Esophagus (tissue), 2 donors: ENCODE data around the gene ARHGAP22. TPM values are rescaled to one million over a fixed set of nuclear protein-coding genes. Genes with fewer than 3 reads are reported as not detected.

ENCODE experiments used
- H3K27ac ChIP-seq, 2 donors: one replicate each; pipeline ENCODE4 v1.5.1; 2013; ENCODE audit warnings: low read depth in 2 of 2, mild to moderate bottlenecking in 2 of 2, inconsistent platforms in 1 of 2, low read length in 1 of 2, moderate library complexity in 1 of 2
- H3K27me3 ChIP-seq, 2 donors: one replicate each; pipeline ENCODE4 v1.6.1; 2013; ENCODE audit warnings: low read length in 2 of 2, control low read depth in 1 of 2, mild to moderate bottlenecking in 1 of 2; ENCODE audit not compliant: insufficient read depth in 2 of 2, control insufficient read depth in 1 of 2
- H3K36me3 ChIP-seq, 2 donors: one replicate each; pipeline ENCODE4 v1.6.1; 2013; ENCODE audit warnings: low read length in 1 of 2; ENCODE audit not compliant: control insufficient read depth in 2 of 2, insufficient read depth in 2 of 2
- H3K4me1 ChIP-seq, 2 donors: one replicate each; pipeline ENCODE4 v1.6.1; 2013; ENCODE audit warnings: low read length in 1 of 2; ENCODE audit not compliant: control insufficient read depth in 2 of 2, insufficient read depth in 2 of 2
- H3K4me3 ChIP-seq, 2 donors: one replicate each; pipeline ENCODE4 v1.5.1; 2013; ENCODE audit warnings: low read length in 2 of 2, mild to moderate bottlenecking in 2 of 2, low read depth in 1 of 2, moderate library complexity in 1 of 2
- H3K9me3 ChIP-seq, 2 donors: one replicate each; pipeline ENCODE4 v1.6.1; 2013; ENCODE audit warnings: mild to moderate bottlenecking in 2 of 2, low read depth in 1 of 2, low read length in 1 of 2, moderate library complexity in 1 of 2; ENCODE audit not compliant: control insufficient read depth in 2 of 2, insufficient read depth in 1 of 2
- WGBS, 2 donors: extraction: QIAGEN DNeasy Blood & Tissue Kit; methylation state at CpG; one replicate each; pipeline ENCODE4 v1.1.7; 2013; 5-methylcytosine and 5-hydroxymethylcytosine counted together
- polyA plus RNA-seq, 2 donors: library from polyadenylated mRNA; stranded (reverse); fragments of 200-250 nt; gene quantifications; one replicate each; pipeline ENCODE4 v1.2.3, GENCODE V29; 2013
- donor health status: healthy with polysubstance abuse.
- donor health status: Bipolar disorder and iron deficiency.

The ARHGAP22 gene
- polyA plus RNA-seq, 2 donors, result 1.2 to 1.6 TPM

DNA sequence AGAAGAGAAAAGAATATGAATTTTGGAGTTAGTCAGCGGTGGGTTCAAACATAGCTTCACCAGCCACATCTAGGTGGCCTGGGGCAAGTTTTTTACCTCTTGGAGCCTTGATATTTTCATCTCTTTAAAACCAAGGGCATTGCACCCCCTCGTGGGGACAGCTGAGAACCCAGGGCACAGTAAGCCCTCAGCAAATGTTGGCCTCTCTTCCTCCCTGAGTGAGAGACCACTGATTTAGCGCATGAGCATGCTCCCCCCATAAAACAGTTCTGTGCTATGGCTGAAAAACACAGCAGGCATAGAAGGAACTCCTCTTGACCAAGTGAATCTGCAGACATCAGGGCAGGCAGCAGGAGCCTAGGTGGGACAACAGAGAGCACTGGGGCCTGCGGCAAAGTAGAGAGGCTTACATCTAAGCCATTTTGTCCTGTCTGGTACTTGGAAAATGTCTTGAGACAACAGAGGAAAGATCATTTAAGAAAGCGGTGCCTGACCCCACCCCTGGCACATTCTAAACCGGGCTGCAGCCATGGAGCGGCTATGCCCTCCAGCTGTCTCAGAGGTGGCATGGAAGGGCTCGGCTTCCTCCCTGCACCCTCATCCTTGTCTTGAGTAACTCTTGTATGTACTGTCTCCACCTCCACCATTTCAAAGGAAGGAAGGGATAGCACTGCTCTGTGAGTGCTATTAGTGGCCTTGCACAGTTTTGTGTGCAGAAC, 94.7 kb downstream of the ARHGAP22 start:
- Histone ChIP-seq H3K4me3 (no peak overlapping the region), H3K4me1 (no peaks in the 10 kb centered on the region), H3K27me3 (no peaks in the 10 kb centered on the region), H3K9me3 (peaks cover 0 to 2% of the 10 kb centered on the region in 2 donors), H3K27ac (no peak overlapping the region), H3K36me3 (no peaks in the 10 kb centered on the region)
- 83 to 87% methylated on average over 8 of the region's 8 CpGs for WGBS, 2 donors

DNA sequence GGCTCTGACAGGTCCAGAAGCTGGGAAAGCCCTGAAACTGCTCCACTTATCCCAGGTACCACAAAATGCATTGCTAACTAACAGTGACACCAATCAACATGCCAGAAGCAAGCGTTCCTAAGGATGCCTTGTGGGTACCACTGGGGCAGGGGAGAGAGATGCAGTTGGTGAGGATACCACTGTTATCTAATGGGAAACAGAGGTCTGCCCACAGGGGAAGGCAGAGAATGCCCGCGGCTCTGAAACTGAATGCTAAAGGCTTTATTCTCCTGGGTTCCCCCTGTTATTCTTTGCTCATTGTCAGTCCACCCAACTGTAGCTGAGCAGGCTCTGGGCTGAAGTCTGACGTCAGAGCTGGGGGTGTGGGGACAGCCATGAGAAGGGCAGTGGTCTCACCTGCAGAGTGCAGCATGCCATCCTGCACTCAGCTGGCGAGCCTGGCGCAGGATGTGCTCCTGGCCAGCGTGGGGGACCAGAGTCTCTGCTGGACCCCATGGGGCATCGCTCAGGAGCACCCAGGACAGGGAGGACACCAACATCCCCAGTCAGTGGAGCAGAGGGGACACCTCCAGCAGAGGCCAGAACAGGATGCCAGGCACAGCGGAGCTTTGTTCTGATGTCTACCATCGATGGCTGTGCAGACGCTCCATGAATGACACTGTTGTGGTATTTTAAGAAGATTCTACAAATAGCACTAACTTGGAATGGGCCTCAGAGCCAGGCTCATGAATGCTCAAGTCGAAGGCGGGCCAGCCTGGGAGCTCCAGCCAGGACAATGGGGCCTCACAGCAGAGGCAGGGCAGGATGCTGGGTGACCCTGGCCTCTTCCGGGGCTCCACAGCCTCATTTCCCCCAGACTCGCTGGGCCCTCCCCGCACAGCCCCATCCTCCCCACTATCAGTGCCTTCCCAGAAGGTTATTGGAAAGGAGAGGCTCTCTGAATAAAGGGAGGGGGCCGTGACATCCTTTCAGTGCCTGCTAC, 95.8 kb downstream of the ARHGAP22 start:
- H3K4me3 ChIP-seq, result no peak overlapping the region
- H3K4me1 ChIP-seq, result no peaks in the 10 kb centered on the region
- no peak overlapping the region for H3K27ac ChIP-seq
- no peaks in the 10 kb centered on the region for H3K36me3 ChIP-seq
- H3K9me3 ChIP-seq, result peaks cover 0 to 2% of the 10 kb centered on the region in 2 donors
- no peaks in the 10 kb centered on the region for H3K27me3 ChIP-seq
- 83 to 84% methylated on average over 17 of the region's 17 CpGs for WGBS, 2 donors

DNA sequence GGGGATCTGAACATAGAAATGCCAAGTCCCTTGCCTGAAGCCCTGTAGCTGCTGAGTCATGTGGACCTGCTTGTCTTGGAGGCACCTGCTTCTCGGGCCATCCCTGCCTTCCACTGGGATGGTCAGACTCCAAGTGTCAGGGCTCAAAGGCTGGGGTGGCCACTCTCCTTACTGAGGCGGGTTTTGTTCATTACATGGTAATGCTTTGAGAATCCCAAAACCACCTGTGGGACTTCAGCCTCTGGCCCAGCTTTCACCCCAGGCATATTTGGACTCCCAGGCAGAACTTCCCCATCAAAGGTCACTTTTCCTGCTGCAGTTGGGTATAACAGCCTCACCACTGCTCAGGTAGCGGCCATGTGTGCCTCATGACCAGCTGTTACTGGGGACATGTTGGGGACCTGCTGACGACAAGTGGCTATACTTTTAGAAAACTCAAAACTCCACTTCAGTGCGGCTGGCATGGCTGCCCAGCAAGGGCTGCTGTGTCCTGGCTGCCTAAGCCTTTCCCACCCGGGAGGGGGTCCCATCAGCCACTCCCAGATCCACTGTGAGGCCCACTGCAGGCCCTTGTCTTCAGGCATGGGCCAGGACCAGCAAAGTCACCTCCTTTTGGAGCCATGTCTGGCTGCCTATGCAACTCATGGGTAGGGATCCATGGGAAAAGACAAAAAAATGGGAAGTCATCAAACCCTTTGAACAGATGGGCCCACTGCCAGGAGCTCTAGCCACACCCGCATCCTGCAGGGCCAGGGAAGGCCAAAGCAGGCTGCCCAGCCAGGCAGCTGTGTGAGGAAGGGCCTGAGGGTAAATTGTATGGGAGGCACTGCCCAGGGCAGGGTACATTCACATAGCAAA, 96.7 kb downstream of the ARHGAP22 start:
- no peaks in the 10 kb centered on the region for H3K27me3 ChIP-seq
- H3K4me3 ChIP-seq, result no peak overlapping the region
- 81 to 83% methylated on average over 7 of the region's 7 CpGs for WGBS, 2 donors
- no peaks in the 10 kb centered on the region for H3K4me1 ChIP-seq
- H3K27ac ChIP-seq, result no peak overlapping the region
- H3K36me3 ChIP-seq, result no peaks in the 10 kb centered on the region
- peaks cover 0 to under 1% of the 10 kb centered on the region in 2 donors for H3K9me3 ChIP-seq

DNA sequence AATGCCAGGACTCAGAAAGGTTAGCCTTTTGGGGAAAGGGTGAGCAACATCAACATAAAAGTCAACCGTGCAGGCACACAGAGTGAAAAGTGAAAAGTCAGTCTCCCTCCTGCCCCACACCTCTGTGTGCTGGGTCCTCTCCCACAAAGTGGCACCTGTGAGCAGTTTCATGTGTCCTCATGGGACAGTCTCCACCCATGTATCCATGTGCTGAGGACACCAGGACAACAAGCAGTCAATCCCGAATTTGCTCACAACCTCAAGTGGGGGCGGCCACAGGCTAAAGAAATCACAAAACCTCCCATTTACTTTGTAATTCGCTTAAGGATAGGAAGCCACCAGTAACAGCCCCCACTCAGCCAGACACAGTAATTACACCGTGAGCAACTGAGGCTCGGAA, 97.4 kb downstream of the ARHGAP22 start:
- Histone ChIP-seq H3K27ac (no peak overlapping the region), H3K36me3 (no peaks in the 10 kb centered on the region), H3K27me3 (no peaks in the 10 kb centered on the region), H3K4me1 (no peaks in the 10 kb centered on the region), H3K4me3 (no peak overlapping the region), H3K9me3 (no peaks in the 10 kb centered on the region)
- WGBS, 2 donors, result 82 to 85% methylated on average over 6 of the region's 6 CpGs

DNA sequence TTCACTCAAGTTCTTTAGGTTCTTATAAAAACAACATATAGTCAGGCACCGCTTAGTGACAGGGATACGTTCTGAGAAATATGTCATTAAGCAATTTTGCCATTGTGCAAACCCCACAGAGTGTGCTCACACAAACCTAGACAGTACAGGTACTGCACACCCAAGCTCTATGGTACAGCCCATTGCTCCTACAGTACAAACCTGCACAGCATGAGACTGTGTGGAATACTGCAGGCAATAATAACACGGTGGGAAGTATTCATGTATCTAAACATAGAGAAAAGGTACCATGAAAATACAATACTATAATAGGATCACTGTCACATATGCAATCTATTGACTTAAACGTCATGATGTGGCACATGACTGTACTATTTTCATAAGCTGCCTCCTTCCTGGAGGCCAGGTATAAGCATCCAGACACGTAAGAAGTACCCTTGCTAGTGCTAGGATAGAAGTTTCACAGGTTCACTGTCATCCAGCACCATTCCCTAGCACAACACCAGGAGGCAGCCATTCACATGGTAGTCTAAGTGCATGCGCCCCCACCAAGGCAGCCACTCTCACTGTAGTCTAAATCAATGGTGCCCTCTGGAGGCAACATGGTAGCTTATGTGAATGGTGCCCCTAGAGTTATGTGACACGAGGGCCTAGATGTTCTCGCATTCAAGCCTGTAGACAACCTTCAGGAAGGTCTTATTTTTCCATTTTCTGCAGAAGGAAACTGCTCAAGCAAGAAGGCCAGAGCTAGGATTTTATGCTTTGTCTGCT, 98.5 kb downstream of the ARHGAP22 start:
- no peak overlapping the region for H3K27ac ChIP-seq
- no peaks in the 10 kb centered on the region for H3K9me3 ChIP-seq
- no peak overlapping the region for H3K4me3 ChIP-seq
- H3K36me3 ChIP-seq, result no peaks in the 10 kb centered on the region
- H3K4me1 ChIP-seq, result no peaks in the 10 kb centered on the region
- no peaks in the 10 kb centered on the region for H3K27me3 ChIP-seq
- 83 to 90% methylated on average over 8 of the region's 8 CpGs for WGBS, 2 donors

DNA sequence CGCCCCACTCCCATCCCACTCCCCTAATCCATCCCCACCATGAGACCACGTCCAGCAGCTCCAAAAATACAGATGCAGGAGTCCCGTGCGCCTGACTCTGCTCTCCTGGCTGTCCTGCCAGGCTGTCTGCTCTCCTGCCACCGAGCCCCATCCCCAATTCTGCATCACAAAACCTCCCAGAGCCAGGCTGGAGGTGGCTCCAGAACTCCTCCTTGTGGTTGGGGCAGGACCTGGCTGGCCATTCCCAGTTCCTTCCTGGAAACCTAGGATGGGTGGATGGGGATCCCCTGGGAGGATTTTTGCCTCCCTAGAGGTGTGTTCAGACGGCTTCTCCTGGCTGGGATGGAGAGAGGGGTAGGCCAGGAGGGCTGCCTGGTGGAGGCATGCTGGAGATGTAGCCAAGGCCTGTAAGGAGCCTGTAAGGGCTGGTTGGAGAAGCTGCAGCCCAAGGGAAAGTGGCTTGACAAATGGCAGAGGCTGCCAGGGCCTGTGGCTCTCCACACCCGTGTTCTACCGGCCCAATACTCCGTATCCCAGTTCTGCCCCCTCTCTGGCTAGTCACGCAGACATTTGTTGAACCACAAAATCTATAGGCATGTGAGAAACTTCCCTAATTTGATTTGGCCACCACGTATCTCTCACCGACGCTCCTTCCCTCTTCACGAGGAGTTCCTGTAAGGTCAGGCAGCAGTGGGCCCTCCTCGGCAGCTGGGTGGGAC, 99.3 kb downstream of the ARHGAP22 start:
- Histone ChIP-seq H3K4me1 (no peaks in the 10 kb centered on the region), H3K4me3 (no peak overlapping the region), H3K27ac (no peak overlapping the region), H3K9me3 (no peaks in the 10 kb centered on the region), H3K27me3 (no peaks in the 10 kb centered on the region), H3K36me3 (no peaks in the 10 kb centered on the region)
- WGBS, 2 donors, result 75 to 82% methylated on average over 15 of the region's 15 CpGs

DNA sequence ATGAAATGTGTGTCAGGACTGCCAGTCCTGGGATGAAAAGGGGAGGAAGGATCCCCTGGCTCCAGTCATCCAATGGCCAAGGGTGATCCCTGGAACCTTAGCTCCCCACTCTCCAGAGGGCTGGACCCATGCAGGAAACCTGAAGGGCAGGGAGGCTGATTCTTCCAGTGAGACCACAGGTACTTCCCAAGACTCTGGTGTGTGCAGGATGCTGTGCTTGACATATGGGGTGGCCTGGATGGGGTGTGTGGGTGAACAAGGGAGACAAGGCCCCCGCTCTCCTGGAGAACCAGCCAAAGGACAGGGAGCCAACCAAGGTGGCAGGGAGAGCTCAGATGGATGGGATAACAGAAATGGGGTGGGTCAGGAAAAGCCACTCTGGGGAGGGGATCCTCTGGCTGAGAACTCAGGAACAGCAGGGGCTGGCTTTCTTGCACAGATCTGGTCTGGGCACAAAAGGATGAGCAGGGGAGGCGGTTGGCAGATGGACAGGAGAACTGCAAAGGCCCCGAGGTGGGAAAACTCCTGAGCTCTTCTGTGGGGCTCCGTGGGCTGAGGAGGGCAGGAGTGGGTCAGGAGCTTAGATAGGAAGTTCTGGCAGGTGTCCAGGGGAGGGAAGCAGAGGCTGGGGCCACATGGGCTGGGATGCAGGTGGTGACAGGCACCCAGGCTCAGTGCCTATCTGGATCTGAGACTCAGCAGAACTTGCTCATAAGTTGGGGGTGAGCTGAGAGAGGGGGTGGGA, 100.6 kb downstream of the ARHGAP22 start:
- no peaks in the 10 kb centered on the region for H3K4me1 ChIP-seq
- no peak overlapping the region for H3K4me3 ChIP-seq
- H3K27ac ChIP-seq, result no peak overlapping the region
- H3K27me3 ChIP-seq, result no peaks in the 10 kb centered on the region
- no peaks in the 10 kb centered on the region for H3K36me3 ChIP-seq
- no peaks in the 10 kb centered on the region for H3K9me3 ChIP-seq
- 73 to 80% methylated on average over 4 of the region's 4 CpGs for WGBS, 2 donors

DNA sequence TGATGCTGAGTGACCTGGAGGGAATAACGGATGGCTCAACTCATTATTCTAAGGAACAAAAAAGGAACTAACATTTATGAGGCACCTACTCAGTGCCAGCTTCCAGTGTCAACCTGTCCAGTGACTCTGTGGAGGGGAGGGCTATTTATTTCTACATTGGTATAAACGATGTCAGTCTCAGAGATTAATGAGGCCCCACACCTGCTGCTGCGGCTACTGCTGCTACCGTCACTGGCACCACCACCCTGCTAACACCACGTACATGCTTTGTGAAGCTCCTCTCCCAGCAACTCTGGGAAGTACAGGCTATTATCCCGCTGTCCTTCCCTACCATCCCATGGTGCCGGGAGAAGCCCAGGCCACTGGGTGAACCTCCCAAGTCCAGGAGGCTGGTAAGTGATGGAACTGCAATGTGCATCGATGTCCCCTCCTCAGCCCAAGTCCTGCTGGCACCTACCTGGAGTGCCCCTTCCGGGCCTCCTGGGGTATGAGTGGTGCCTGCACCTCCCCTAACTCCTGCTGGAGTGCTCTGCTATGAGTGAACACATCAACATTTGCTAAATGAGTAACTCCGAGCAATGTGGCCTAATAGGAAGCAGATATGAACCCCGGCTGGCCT, 101.5 kb downstream of the ARHGAP22 start:
- no peak overlapping the region for H3K4me3 ChIP-seq
- no peaks in the 10 kb centered on the region for H3K36me3 ChIP-seq
- no peaks in the 10 kb centered on the region for H3K4me1 ChIP-seq
- H3K27ac ChIP-seq, result no peak overlapping the region
- H3K27me3 ChIP-seq, result no peaks in the 10 kb centered on the region
- WGBS, 2 donors, result 90% methylated on average over 11 of the region's 11 CpGs
- H3K9me3 ChIP-seq, result no peaks in the 10 kb centered on the region
